HFF-Myc (cell line): Measurements from ENCODE around the gene ALAS1.
A peak's percentile ranks its signal among the peaks of the same experiment; 100 is the strongest.

ENCODE experiments used
- DNase-seq: peaks from one replicate; pipeline ENCODE4 v3.0.0-alpha.2; 2011; ENCODE audit warnings: low read depth; ENCODE audit errors: extremely low read depth
- H3K4me3 ChIP-seq: replicated peaks from 2 replicates; pipeline ENCODE4 v1.5.1; 2011; ENCODE audit warnings: low read depth, mild to moderate bottlenecking, control low read depth, low read length
- CTCF ChIP-seq: IDR thresholded peaks from 2 replicates; pipeline ENCODE4 v1.5.1; 2012; ENCODE audit warnings: mild to moderate bottlenecking, low read depth, low read length, control low read depth; ENCODE audit errors: missing control alignments

Gene ALAS1

GRCh38 chr3:52230889-52231499, 33.0 kb downstream of the ALAS1 start:
- TF ChIP-seq CTCF = no peak
- H3K4me3 ChIP-seq = no peak overlapping the region
- DNase-seq = no peak

- TF ChIP-seq CTCF = peak; percentile 93
- DNase-seq = no peak
These were observed 33.7 kb downstream of the ALAS1 start for GRCh38 chr3:52231502-52232278.

GRCh38 chr3:52232279-52233107, 34.5 kb downstream of the ALAS1 start:
- peak; percentile 17 for TF ChIP-seq CTCF
- no peak for DNase-seq
- H3K4me3 ChIP-seq = no peak overlapping the region

More at GRCh38 chr3:52231502-52232278, 33.7 kb downstream of the ALAS1 start:
- no peak overlapping the region for H3K4me3 ChIP-seq

- no peak for TF ChIP-seq CTCF
- no peak overlapping the region for H3K4me3 ChIP-seq
- DNase-seq = no peak
These were observed 35.2 kb downstream of the ALAS1 start for GRCh38 chr3:52233108-52233591.

GRCh38 chr3:52233968-52234367, 36.0 kb downstream of the ALAS1 start:
- DNase-seq = no peak
- H3K4me3 ChIP-seq = no peak overlapping the region
- no peak for TF ChIP-seq CTCF

- TF ChIP-seq CTCF = no peak
- DNase-seq = no peak
- H3K4me3 ChIP-seq = no peak overlapping the region
These were observed 36.8 kb downstream of the ALAS1 start for GRCh38 chr3:52234516-52235447.
